Amygdala (tissue), 56 donors: ENCODE data around the gene MANF.
A peak's percentile ranks its signal among the peaks of the same experiment; 100 is the strongest.
"Not testable (repeated sequence)": the region's sequence is repeated elsewhere in the genome, so short reads cannot be mapped to it uniquely, and the experiment has no call there.

Source experiments
- DNase-seq, 56 donors: peaks; one replicate each; lab custom pipeline; 2025; lab: John Stamatoyannopoulos, UW

Gene MANF

GRCh38 chr3:51371943-51372557 lies 13.0 kb upstream of the MANF start:
- DNase-seq, result peak in 13 of 56 donors; percentile 3 to 77 (median 27)

- DNase-seq, result no peak
Observed at GRCh38 chr3:51373658-51374421, 11.3 kb upstream of the MANF start.

GRCh38 chr3:51374456-51374855 lies 10.6 kb upstream of the MANF start:
- no peak for DNase-seq

DNA sequence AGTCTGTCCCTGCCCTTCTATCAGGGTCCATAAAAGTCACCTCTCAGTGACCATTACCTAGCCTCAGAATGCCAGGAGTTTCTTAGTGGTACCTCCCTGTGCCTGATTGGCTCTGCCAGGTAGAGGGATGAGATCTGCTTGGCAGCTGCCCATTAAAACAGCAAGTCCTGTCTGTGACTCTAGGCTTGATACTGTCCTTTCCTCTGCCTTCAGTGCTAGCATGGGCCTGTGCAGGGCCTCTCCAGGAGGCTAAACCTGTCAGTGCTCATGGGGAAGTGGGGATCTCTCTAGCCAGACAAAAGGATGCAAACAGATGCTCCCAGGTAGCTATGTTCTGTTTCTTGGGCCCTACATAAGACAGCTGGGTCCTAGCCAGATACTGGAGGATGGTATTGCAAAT lies 10.0 kb upstream of the MANF start:
- no peak for DNase-seq

DNA sequence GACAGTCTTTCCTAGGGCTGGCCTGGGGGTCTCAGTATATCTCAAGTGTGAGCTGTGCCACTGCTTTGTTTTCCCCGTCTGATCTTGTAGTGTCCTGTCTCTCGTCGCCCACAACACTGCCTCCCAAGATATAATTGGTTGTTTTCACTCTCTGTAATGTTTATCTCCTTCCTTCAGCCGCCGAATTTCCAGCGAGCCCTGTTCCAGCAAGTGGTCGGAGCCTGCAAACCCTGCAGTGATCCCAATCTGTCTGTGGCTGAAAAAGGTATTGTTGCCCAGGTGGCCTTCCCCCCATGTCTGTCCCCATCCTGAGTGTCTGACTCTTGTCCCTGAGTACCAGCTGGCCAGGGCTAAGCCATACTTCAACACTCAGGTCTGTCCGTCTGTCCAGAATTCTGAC lies 9.5 kb upstream of the MANF start:
- no peak for DNase-seq

GRCh38 chr3:51378065-51378464 lies 7.0 kb upstream of the MANF start:
- DNase-seq, result no peak

DNA sequence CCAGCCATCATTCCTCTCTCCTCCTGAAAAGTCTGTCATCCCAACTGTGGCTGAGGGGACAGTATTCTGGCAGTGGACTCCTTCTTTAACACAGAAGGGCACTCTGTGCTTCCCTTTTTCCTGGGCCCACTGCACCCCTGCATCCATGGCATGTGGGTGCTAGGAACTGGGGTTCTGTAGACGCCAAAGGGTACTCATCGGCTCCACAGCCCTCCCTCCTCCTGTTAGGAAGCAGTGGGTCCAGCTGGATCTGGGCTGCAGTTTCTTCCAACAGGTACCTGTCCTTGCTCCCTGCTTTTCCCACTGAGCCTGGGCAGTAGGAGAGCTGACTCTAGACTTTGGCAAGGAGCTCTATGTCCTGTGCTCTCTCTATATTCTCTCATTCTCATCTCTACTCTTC lies 6.4 kb upstream of the MANF start:
- no peak for DNase-seq

- no peak for DNase-seq
Observed at GRCh38 chr3:51379301-51379700, 5.8 kb upstream of the MANF start.

- DNase-seq, result no peak
Observed at GRCh38 chr3:51379746-51380455, 5.2 kb upstream of the MANF start.

- no peak for DNase-seq
Observed at GRCh38 chr3:51380601-51381332, 4.3 kb upstream of the MANF start.

- no peak for DNase-seq
Observed at GRCh38 chr3:51381333-51381705, 3.8 kb upstream of the MANF start.

- no peak for DNase-seq
Observed at GRCh38 chr3:51382076-51382745, 2.9 kb upstream of the MANF start.

- no peak for DNase-seq
Observed at GRCh38 chr3:51382947-51383578, 2.0 kb upstream of the MANF start.

DNA sequence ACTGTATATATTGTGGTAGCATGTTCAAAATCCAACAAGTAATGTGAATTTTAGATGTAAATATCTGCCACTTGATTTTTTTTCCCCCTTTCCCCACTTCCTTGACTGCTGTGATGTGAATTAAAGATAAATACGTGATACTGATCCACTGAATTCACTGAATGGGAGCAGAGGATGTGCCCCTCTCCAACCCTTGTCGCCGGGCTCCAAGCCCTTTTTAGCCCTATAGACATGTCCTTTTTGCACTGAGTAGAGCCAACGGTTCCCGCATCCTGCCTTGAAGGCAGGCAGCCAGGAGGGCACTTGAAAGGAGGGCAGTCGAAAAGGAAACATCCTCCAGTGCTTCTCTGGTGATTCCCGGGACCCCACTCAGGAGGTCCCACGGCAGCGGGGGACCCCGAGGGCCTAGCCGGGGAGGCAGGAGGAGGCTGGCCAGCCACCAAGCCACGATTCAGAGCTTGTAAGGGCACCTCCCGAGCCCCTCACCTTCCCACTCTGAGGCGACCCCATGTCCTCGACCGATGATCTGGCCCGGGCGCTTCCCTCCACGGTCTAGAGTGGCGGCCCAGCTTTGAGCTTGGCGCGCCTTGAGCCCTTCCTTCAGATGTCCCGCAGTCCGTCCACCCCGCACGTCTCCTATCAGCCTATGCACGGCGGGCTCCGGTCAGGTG lies 901 bp upstream of the MANF start:
- DNase-seq, result peak in 7 of 56 donors; percentile 31 to 70 (median 61)

DNA sequence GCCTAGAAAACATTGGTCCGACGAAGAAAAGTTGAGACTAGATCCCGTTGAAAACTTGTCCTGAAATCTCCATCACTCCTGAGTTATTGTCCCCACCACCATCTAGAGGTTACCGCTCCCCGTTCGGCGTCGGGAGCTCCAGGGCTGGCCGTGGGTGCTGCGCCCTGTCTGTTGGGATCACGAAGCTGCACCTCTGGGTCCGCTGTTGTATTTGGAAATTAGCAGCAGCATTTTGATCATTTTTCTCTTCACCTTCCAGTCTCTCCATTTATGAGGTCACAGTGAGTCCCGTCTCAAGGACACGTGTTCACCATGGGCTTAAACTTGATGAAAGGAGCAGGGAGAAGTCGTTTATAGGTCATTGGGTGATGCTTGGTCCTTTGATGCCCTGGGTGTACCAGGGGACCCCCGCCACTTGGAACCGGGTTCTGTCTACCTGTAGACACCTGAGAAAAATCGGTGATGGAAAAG lies 565 bp downstream of the MANF start:
- no peak for DNase-seq

DNA sequence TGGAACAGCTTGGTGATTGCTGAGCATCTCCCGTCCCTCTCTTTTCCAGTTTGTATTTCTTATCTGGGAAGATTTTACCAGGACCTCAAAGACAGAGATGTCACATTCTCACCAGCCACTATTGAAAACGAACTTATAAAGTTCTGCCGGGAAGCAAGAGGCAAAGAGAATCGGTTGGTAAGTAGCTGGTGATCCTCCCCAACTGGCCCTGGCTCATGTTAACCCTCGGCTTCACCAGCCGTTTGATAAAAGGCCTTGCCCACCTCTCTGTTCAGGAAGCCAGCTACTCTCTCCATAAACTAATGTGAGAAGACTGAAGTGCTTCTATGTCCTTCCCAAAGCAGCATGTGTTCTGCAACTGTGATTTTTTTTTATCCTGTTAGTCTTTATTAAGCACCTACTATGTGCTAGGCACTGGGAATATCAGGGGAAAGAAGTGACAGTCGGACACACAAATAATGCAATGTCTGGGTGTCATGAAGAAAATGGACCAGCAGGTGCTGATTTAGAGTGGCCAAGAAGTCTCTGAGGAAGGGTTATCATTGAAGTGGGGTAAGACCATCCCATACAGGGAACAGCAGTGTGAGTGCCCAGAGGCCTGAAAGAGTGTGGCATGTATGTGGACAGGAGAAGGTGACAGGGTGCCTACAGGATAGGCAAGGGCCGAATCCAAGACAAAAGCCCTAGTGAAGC lies 1.2 kb downstream of the MANF start:
- no peak for DNase-seq

DNA sequence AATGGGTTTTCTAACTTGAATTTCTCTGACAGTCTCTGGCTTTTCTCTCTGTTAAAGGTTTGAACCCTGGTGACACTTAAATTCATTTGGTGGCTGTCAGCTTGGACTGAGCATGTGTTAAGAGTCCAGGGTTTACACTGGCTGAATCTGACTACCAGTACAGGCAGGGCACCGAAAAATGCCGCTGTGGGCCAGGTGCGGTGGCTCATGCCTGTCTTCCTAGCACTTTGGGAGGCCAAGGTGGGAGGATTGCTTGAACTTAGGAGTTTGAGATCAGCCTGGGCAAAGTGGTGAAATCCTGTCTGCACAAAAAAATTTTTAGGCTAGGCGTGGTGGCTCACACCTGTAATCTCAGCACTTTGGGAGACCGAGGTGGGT lies 1.8 kb downstream of the MANF start:
- DNase-seq, result no peak

GRCh38 chr3:51387281-51387680 lies 2.2 kb downstream of the MANF start:
- not testable (repeated sequence) for DNase-seq
